ENCODE measurements around the gene PTGDS.

- TF ChIP-seq CTCF (IDR thresholded peaks at IDR 0.05): no peak
- TF ChIP-seq POLR2A (IDR thresholded peaks at IDR 0.05): no peak
These were observed 5.1 kb downstream of the PTGDS start, which contains the start of gene LCNL1 for GRCh38 chr9:136982232-136983051.

All from suprapubic skin (tissue), 3 donors.